Measurements from ENCODE around the gene ANKRD16. TPM values are rescaled to one million over a fixed set of nuclear protein-coding genes. Genes with fewer than 3 reads are reported as not detected.

ANKRD16 gene
- total and polyA plus RNA-seq, 2 of the 13 experiments (the other 11 are each of a cell fraction or from before 2014, with no cell fraction given) = 8.0 to 11.4 TPM

- TF ChIP-seq HNF4G (IDR thresholded peaks at IDR 0.05; ENCODE audit: borderline replicate concordance, low read depth, low read length) (no peak), HNF4G (CRISPR knock-in tag; IDR thresholded peaks at IDR 0.05; ENCODE audit: borderline replicate concordance, low read depth) (peak; percentile 41; the same call in 1 of the 2 replicates), ZFX (CRISPR knock-in tag; IDR thresholded peaks at IDR 0.05; ENCODE audit: low read depth) (peak; percentile 80), MED8 (CRISPR knock-in tag; IDR thresholded peaks at IDR 0.05; ENCODE audit: insufficient replicate concordance) (no peak), KMT2A (CRISPR knock-in tag; IDR thresholded peaks at IDR 0.05) (peak; percentile 51; the same call in 1 of the 2 replicates), HMG20B (CRISPR knock-in tag; conservative IDR thresholded peaks at IDR 0.05) (no peak), ZFY (CRISPR knock-in tag; IDR thresholded peaks at IDR 0.05) (peak; percentile 61), ZNF12 (CRISPR knock-in tag; IDR thresholded peaks at IDR 0.05) (peak; percentile 43; the same call in 1 of the 2 replicates), KAT2B (IDR thresholded peaks at IDR 0.05; ENCODE audit: borderline replicate concordance, low read depth, low read length) (no peak), ZNF510 (CRISPR knock-in tag; IDR thresholded peaks at IDR 0.05; ENCODE audit: low read depth) (0 out of 2 replicates have a peak, but pooled peaks have one; percentile 44), DMAP1 (CRISPR knock-in tag; IDR thresholded peaks at IDR 0.05) (0 out of 2 replicates have a peak, but pooled peaks have one; percentile 20), GPN1 (CRISPR knock-in tag; IDR thresholded peaks at IDR 0.05; ENCODE audit: borderline replicate concordance) (no peak), ZNF749 (CRISPR knock-in tag; IDR thresholded peaks at IDR 0.05; ENCODE audit: borderline replicate concordance) (peak; percentile 59; the same call in 1 of the 2 replicates), HDAC1 (CRISPR knock-in tag; IDR thresholded peaks at IDR 0.05) (peak; percentile 30; the same call in 1 of the 2 replicates), ZNF75D (CRISPR knock-in tag; IDR thresholded peaks at IDR 0.05; ENCODE audit: borderline replicate concordance) (no peak), ZNF501 (CRISPR knock-in tag; IDR thresholded peaks at IDR 0.05) (peak; percentile 33; the same call in 1 of the 2 replicates), MLX (CRISPR knock-in tag; IDR thresholded peaks at IDR 0.05) (peak; percentile 59; the same call in 1 of the 2 replicates), FOXK2 (IDR thresholded peaks at IDR 0.05) (no peak)
- TF ChIP-seq, protein P1, sequence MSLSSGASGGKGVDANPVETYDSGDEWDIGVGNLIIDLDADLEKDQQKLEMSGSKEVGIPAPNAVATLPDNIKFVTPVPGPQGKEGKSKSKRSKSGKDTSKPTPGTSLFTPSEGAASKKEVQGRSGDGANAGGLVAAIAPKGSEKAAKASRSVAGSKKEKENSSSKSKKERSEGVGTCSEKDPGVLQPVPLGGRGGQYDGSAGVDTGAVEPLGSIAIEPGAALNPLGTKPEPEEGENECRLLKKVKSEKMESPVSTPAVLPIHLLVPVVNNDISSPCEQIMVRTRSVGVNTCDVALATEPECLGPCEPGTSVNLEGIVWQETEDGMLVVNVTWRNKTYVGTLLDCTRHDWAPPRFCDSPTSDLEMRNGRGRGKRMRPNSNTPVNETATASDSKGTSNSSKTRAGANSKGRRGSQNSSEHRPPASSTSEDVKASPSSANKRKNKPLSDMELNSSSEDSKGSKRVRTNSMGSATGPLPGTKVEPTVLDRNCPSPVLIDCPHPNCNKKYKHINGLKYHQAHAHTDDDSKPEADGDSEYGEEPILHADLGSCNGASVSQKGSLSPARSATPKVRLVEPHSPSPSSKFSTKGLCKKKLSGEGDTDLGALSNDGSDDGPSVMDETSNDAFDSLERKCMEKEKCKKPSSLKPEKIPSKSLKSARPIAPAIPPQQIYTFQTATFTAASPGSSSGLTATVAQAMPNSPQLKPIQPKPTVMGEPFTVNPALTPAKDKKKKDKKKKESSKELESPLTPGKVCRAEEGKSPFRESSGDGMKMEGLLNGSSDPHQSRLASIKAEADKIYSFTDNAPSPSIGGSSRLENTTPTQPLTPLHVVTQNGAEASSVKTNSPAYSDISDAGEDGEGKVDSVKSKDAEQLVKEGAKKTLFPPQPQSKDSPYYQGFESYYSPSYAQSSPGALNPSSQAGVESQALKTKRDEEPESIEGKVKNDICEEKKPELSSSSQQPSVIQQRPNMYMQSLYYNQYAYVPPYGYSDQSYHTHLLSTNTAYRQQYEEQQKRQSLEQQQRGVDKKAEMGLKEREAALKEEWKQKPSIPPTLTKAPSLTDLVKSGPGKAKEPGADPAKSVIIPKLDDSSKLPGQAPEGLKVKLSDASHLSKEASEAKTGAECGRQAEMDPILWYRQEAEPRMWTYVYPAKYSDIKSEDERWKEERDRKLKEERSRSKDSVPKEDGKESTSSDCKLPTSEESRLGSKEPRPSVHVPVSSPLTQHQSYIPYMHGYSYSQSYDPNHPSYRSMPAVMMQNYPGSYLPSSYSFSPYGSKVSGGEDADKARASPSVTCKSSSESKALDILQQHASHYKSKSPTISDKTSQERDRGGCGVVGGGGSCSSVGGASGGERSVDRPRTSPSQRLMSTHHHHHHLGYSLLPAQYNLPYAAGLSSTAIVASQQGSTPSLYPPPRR (CRISPR knock-in tag; IDR thresholded peaks at IDR 0.05; ENCODE audit: borderline replicate concordance) = 0 out of 2 replicates have a peak, but pooled peaks have one; percentile 17
- TF ChIP-seq, protein P2, sequence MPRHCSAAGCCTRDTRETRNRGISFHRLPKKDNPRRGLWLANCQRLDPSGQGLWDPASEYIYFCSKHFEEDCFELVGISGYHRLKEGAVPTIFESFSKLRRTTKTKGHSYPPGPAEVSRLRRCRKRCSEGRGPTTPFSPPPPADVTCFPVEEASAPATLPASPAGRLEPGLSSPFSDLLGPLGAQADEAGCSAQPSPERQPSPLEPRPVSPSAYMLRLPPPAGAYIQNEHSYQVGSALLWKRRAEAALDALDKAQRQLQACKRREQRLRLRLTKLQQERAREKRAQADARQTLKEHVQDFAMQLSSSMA (CRISPR knock-in tag; IDR thresholded peaks at IDR 0.05) = peak; percentile 56; the same call in 1 of the 2 replicates
- TF ChIP-seq, protein P3, sequence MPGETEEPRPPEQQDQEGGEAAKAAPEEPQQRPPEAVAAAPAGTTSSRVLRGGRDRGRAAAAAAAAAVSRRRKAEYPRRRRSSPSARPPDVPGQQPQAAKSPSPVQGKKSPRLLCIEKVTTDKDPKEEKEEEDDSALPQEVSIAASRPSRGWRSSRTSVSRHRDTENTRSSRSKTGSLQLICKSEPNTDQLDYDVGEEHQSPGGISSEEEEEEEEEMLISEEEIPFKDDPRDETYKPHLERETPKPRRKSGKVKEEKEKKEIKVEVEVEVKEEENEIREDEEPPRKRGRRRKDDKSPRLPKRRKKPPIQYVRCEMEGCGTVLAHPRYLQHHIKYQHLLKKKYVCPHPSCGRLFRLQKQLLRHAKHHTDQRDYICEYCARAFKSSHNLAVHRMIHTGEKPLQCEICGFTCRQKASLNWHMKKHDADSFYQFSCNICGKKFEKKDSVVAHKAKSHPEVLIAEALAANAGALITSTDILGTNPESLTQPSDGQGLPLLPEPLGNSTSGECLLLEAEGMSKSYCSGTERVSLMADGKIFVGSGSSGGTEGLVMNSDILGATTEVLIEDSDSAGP (CRISPR knock-in tag; IDR thresholded peaks at IDR 0.05; ENCODE audit: borderline replicate concordance) = peak; percentile 13; the same call in 1 of the 2 replicates
Measured at GRCh38 chr10:5840314-5841307, 49.1 kb downstream of the ANKRD16 start (continued).
